Measurements from ENCODE around the gene FIZ1.
A peak's percentile ranks its signal among the peaks of the same experiment; 100 is the strongest.

The FIZ1 gene

DNA sequence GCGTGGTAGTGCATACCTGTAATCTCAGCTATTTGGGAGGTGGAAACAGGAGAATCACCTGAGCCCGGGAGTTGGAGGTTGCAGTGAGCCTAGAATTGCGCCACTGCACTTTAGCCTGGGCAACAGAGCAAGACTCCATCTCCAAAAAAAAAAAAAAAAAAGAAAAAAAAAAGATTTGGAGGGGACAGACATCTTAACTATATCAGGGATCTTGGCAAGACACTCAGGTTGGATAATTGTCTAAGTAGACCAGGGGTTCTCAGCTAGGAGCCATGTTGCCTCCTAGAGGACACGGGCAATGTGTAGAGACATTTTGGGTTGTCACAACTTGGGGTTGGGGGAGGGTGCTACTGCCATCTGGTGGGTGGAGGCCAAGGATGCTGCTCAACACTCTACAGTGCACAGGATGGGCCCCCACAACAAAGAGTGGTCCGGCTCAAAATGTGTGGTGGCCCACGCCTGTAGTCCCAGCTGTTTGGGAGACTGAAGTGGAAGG lies 39.6 kb upstream of the FIZ1 start:
- Histone ChIP-seq H2BK12ac (ENCODE audit: low read length in 2 of 2) (peak overlapping the region in 1 of 2 experiments; percentile 15), H2BK15ac (ENCODE audit: low read depth, poor library complexity, severe bottlenecking) (no peak overlapping the region), H3K27ac (ENCODE audit: low read length, poor library complexity, severe bottlenecking) (no peak overlapping the region), H3K14ac (ENCODE audit: low read length in 2 of 2) (no peak overlapping the region), H3K27me3 (ENCODE audit: control insufficient read depth in 1 of 2, insufficient read depth in 1 of 2, low read length in 2 of 2) (no peaks in the 10 kb centered on the region), H2BK5ac (ENCODE audit: low read depth, low read length, poor library complexity, severe bottlenecking) (no peak overlapping the region), H3K4me2 (ENCODE audit: low read length, poor library complexity, severe bottlenecking) (no peak overlapping the region), H2BK120ac (ENCODE audit: low read depth, low read length) (no peak overlapping the region), H3K4ac (ENCODE audit: low read depth in 1 of 2, low read length in 2 of 2) (no peak overlapping the region), H3K23ac (ENCODE audit: low read length in 2 of 2) (no peak overlapping the region), H3K18ac (ENCODE audit: low read depth in 1 of 2, low read length in 2 of 2) (no peak overlapping the region), H2AK5ac (ENCODE audit: low read length, severe bottlenecking) (no peak overlapping the region), H3K4me1 (ENCODE audit: control insufficient read depth, insufficient read depth, low read depth, low read length) (peaks cover 41% of the 10 kb centered on the region), H4K8ac (ENCODE audit: low read length) (no peak overlapping the region), H3K4me3 (ENCODE audit: insufficient read depth in 1 of 2, low read depth in 1 of 2, low read length in 2 of 2) (no peak overlapping the region), H3K9me3 (ENCODE audit: control insufficient read depth, low read length) (no peaks in the 10 kb centered on the region), H2AFZ (ENCODE audit: low read depth, low read length) (no peak overlapping the region), H3K79me1 (replicated peaks; ENCODE audit: low read length, poor library complexity, severe bottlenecking) (peaks cover 17% of the 10 kb centered on the region), H3K36me3 (ENCODE audit: control insufficient read depth in 1 of 2, insufficient read depth in 2 of 2, low read depth in 1 of 2, low read length in 2 of 2) (peaks cover 11 to 15% of the 10 kb centered on the region in 2 experiments), H3K9ac (ENCODE audit: low read length) (no peak overlapping the region), H4K91ac (ENCODE audit: low read length) (no peak overlapping the region)
- DNase-seq, result peak; percentile 63
- 89% methylated on average over 3 of the region's 6 CpGs for WGBS

DNA sequence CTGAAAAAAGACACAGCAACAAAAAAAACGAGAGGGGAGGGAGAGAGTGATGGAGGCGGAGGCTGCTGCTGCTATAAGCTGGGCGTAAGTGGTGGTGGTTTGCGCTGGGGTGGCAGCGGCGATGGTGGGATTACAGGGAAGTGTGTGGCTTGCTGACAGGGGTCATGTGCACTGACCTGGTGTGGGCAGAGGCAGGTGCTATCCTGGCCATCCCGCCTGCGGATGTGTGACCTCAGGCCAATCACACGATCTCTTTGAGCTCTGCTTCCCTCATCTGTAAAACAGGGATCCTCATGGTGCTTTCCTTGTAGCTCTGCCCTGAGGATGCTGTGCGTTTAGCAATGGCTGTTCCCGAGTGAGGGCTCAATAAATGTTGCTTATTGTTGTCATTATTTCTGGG lies 38.2 kb upstream of the FIZ1 start:
- H3K23ac ChIP-seq (ENCODE audit: low read length in 2 of 2), result no peak overlapping the region
- no peak overlapping the region for H3K4me3 ChIP-seq (ENCODE audit: insufficient read depth in 1 of 2, low read depth in 1 of 2, low read length in 2 of 2)
- no peak overlapping the region for H3K14ac ChIP-seq (ENCODE audit: low read length in 2 of 2)
- H3K4ac ChIP-seq (ENCODE audit: low read depth in 1 of 2, low read length in 2 of 2), result no peak overlapping the region
- H2AK5ac ChIP-seq (ENCODE audit: low read length, severe bottlenecking), result no peak overlapping the region
- peaks cover 15% of the 10 kb centered on the region for H3K79me1 ChIP-seq (replicated peaks; ENCODE audit: low read length, poor library complexity, severe bottlenecking)
- H4K8ac ChIP-seq (ENCODE audit: low read length), result no peak overlapping the region
- no peak overlapping the region for H2BK15ac ChIP-seq (ENCODE audit: low read depth, poor library complexity, severe bottlenecking)
- H2AFZ ChIP-seq (ENCODE audit: low read depth, low read length), result no peak overlapping the region
- no peak overlapping the region for H3K18ac ChIP-seq (ENCODE audit: low read depth in 1 of 2, low read length in 2 of 2)
- H3K27ac ChIP-seq (ENCODE audit: low read length, poor library complexity, severe bottlenecking), result no peak overlapping the region
- no peak overlapping the region for H3K9ac ChIP-seq (ENCODE audit: low read length)
- no peak overlapping the region for H4K91ac ChIP-seq (ENCODE audit: low read length)
- H3K4me1 ChIP-seq (ENCODE audit: control insufficient read depth, insufficient read depth, low read depth, low read length), result peaks cover 34% of the 10 kb centered on the region
- no peak overlapping the region for H2BK120ac ChIP-seq (ENCODE audit: low read depth, low read length)
- H3K27me3 ChIP-seq (ENCODE audit: control insufficient read depth in 1 of 2, insufficient read depth in 1 of 2, low read length in 2 of 2), result no peaks in the 10 kb centered on the region
- H2BK12ac ChIP-seq (ENCODE audit: low read length in 2 of 2), result no peak overlapping the region
- no peak overlapping the region for H3K4me2 ChIP-seq (ENCODE audit: low read length, poor library complexity, severe bottlenecking)
- no peak overlapping the region for H2BK5ac ChIP-seq (ENCODE audit: low read depth, low read length, poor library complexity, severe bottlenecking)
- H3K9me3 ChIP-seq (ENCODE audit: control insufficient read depth, low read length), result no peaks in the 10 kb centered on the region
- DNase-seq, result no peak
- H3K36me3 ChIP-seq (ENCODE audit: control insufficient read depth in 1 of 2, insufficient read depth in 2 of 2, low read depth in 1 of 2, low read length in 2 of 2), result peaks cover 11 to 12% of the 10 kb centered on the region in 2 experiments
- 86% methylated on average over 11 of the region's 11 CpGs for WGBS

DNA sequence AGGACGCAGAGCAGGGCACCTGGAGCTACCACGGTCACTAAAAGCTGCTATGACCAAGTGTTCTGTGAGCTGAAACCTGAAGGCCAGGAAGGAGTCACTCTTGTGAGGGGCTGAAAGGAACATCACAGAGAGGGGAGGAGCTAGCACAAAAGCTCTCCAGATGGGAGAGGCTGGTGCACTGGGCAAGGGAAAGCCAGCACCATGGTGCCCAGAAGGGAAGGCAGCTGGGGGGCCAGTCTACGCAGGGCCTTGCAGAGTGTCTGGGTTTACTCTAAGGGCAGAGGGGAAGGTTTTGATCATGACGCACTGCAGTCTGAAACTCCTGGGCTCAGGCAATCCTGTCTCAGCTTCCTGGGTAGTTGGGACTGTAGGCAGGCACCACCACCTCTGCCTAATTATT lies 37.4 kb upstream of the FIZ1 start:
- Histone ChIP-seq H3K14ac (ENCODE audit: low read length in 2 of 2) (no peak overlapping the region), H3K23ac (ENCODE audit: low read length in 2 of 2) (no peak overlapping the region), H3K18ac (ENCODE audit: low read depth in 1 of 2, low read length in 2 of 2) (no peak overlapping the region), H2BK120ac (ENCODE audit: low read depth, low read length) (no peak overlapping the region), H3K4me3 (ENCODE audit: insufficient read depth in 1 of 2, low read depth in 1 of 2, low read length in 2 of 2) (peak overlapping the region in 1 of 2 experiments; percentile 94), H3K9me3 (ENCODE audit: control insufficient read depth, low read length) (no peaks in the 10 kb centered on the region), H3K27ac (ENCODE audit: low read length, poor library complexity, severe bottlenecking) (no peak overlapping the region), H2BK12ac (ENCODE audit: low read length in 2 of 2) (no peak overlapping the region), H3K4me1 (ENCODE audit: control insufficient read depth, insufficient read depth, low read depth, low read length) (peaks cover 34% of the 10 kb centered on the region), H2AK5ac (ENCODE audit: low read length, severe bottlenecking) (no peak overlapping the region), H2BK5ac (ENCODE audit: low read depth, low read length, poor library complexity, severe bottlenecking) (no peak overlapping the region), H3K4ac (ENCODE audit: low read depth in 1 of 2, low read length in 2 of 2) (no peak overlapping the region), H3K4me2 (ENCODE audit: low read length, poor library complexity, severe bottlenecking) (no peak overlapping the region), H3K36me3 (ENCODE audit: control insufficient read depth in 1 of 2, insufficient read depth in 2 of 2, low read depth in 1 of 2, low read length in 2 of 2) (peaks cover 10 to 11% of the 10 kb centered on the region in 2 experiments), H3K79me1 (replicated peaks; ENCODE audit: low read length, poor library complexity, severe bottlenecking) (peaks cover 15% of the 10 kb centered on the region), H3K9ac (ENCODE audit: low read length) (peak overlapping the region; percentile 99), H3K27me3 (ENCODE audit: control insufficient read depth in 1 of 2, insufficient read depth in 1 of 2, low read length in 2 of 2) (no peaks in the 10 kb centered on the region), H2BK15ac (ENCODE audit: low read depth, poor library complexity, severe bottlenecking) (no peak overlapping the region), H4K91ac (ENCODE audit: low read length) (no peak overlapping the region), H4K8ac (ENCODE audit: low read length) (no peak overlapping the region), H2AFZ (ENCODE audit: low read depth, low read length) (no peak overlapping the region)
- no peak for DNase-seq
- WGBS, result 94% methylated on average over 4 of the region's 4 CpGs

DNA sequence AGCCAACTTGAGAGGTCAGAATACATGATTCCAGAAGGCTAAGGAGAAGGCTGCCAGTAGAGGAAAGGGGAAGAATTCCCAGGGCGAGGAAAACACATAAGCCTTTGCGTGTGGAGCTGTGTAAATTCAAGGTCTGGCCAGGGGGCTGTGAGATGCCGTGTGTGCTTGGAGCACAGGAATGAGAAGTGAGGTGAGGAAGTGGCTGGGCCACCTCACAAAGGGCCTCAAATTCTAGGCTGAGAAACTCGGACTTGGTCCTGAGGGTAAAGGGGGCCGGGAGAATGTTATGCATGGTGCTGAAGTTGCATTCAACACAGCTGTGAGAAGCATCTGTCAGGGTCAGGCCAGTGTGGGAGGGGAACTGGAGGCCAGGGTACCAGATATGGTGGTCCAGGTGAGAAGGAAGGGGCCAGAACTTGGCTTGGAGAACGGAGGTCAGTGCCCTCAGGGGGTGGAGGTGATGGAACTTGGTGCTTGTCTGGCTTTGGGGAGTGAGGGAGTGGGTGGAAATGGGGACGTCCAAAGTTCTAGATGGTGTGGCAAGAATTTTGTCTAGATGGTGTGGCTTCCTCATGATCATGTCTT lies 36.6 kb upstream of the FIZ1 start:
- H4K8ac ChIP-seq (ENCODE audit: low read length), result peak overlapping the region; percentile 28
- no peak overlapping the region for H3K14ac ChIP-seq (ENCODE audit: low read length in 2 of 2)
- H3K23ac ChIP-seq (ENCODE audit: low read length in 2 of 2), result no peak overlapping the region
- no peak for DNase-seq
- H2BK15ac ChIP-seq (ENCODE audit: low read depth, poor library complexity, severe bottlenecking), result no peak overlapping the region
- H4K91ac ChIP-seq (ENCODE audit: low read length), result peak overlapping the region; percentile 9
- H2BK12ac ChIP-seq (ENCODE audit: low read length in 2 of 2), result peak overlapping the region in 1 of 2 experiments; percentile 27
- 87% methylated on average over 7 of the region's 7 CpGs for WGBS
- H3K27me3 ChIP-seq (ENCODE audit: control insufficient read depth in 1 of 2, insufficient read depth in 1 of 2, low read length in 2 of 2), result no peaks in the 10 kb centered on the region
- no peak overlapping the region for H3K4ac ChIP-seq (ENCODE audit: low read depth in 1 of 2, low read length in 2 of 2)
- no peak overlapping the region for H3K27ac ChIP-seq (ENCODE audit: low read length, poor library complexity, severe bottlenecking)
- H3K79me1 ChIP-seq (replicated peaks; ENCODE audit: low read length, poor library complexity, severe bottlenecking), result peaks cover 15% of the 10 kb centered on the region
- H3K36me3 ChIP-seq (ENCODE audit: control insufficient read depth in 1 of 2, insufficient read depth in 2 of 2, low read depth in 1 of 2, low read length in 2 of 2), result peaks cover 10 to 11% of the 10 kb centered on the region in 2 experiments
- H3K4me2 ChIP-seq (ENCODE audit: low read length, poor library complexity, severe bottlenecking), result peak overlapping the region; percentile 87
- H2BK120ac ChIP-seq (ENCODE audit: low read depth, low read length), result no peak overlapping the region
- no peak overlapping the region for H2AFZ ChIP-seq (ENCODE audit: low read depth, low read length)
- no peak overlapping the region for H2BK5ac ChIP-seq (ENCODE audit: low read depth, low read length, poor library complexity, severe bottlenecking)
- no peak overlapping the region for H2AK5ac ChIP-seq (ENCODE audit: low read length, severe bottlenecking)
- peaks cover 35% of the 10 kb centered on the region for H3K4me1 ChIP-seq (ENCODE audit: control insufficient read depth, insufficient read depth, low read depth, low read length)
- peak overlapping the region in 1 of 2 experiments; percentile 94 for H3K4me3 ChIP-seq (ENCODE audit: insufficient read depth in 1 of 2, low read depth in 1 of 2, low read length in 2 of 2)
- no peak overlapping the region for H3K18ac ChIP-seq (ENCODE audit: low read depth in 1 of 2, low read length in 2 of 2)
- peak overlapping the region; percentile 99 for H3K9ac ChIP-seq (ENCODE audit: low read length)
- no peaks in the 10 kb centered on the region for H3K9me3 ChIP-seq (ENCODE audit: control insufficient read depth, low read length)
